WTC11 (cell line): ENCODE results near the gene ARHGAP25. TPM values are rescaled to one million over a fixed set of nuclear protein-coding genes. Genes with fewer than 3 reads are reported as not detected.

Source experiments
- ATAC-seq: fragments of 200-7000 bp; cut with Tn5 transposase; 2 replicates; pipeline ENCODE4 v1.10.0; 2021; ENCODE audit warnings: mild to moderate bottlenecking, moderate library complexity
- CTCF ChIA-PET: fragments of 300-600 bp; sonication (Branson Sonifier 250); formaldehyde crosslinking; loops from one replicate; lab custom pipeline; 2021; ENCODE audit warnings: antibody characterized with exemption; lab: Charles Lee
- POLR2A ChIA-PET: fragments of 350-600 bp; sonication (Branson Sonifier 250); formaldehyde crosslinking; loops from one replicate; lab custom pipeline; 2021; ENCODE audit warnings: antibody characterized with exemption; lab: Charles Lee
- DNase-seq: peaks from one replicate; pipeline ENCODE4 v3.0.0; 2021; ENCODE audit warnings: low spot score
- H3K27ac Mint-ChIP-seq: 2 replicates; pipeline ENCODE4 v1.8.0; 2021; ENCODE audit warnings: mixed read lengths
- H3K27me3 Mint-ChIP-seq: 2 replicates; pipeline ENCODE4 v1.8.0; 2021; ENCODE audit warnings: low read depth, mild to moderate bottlenecking, moderate library complexity, mixed read lengths
- H3K36me3 Mint-ChIP-seq: 2 replicates; pipeline ENCODE4 v1.8.0; 2021; ENCODE audit warnings: mixed read lengths
- H3K4me1 Mint-ChIP-seq: 2 replicates; pipeline ENCODE4 v1.8.0; 2022; ENCODE audit warnings: mixed read lengths
- H3K4me3 Mint-ChIP-seq: 2 replicates; pipeline ENCODE4 v1.8.0; 2021; ENCODE audit warnings: mild to moderate bottlenecking, moderate library complexity, mixed read lengths
- H3K9me3 Mint-ChIP-seq: 2 replicates; pipeline ENCODE4 v1.8.0; 2021; ENCODE audit warnings: mixed read lengths
- CBFB ChIP-seq: sonication (generic); formaldehyde crosslinking; IDR thresholded peaks from 2 replicates; pipeline ENCODE4 v1.8.1; 2022; ENCODE audit warnings: mild to moderate bottlenecking, low read depth, missing genetic modification reagents
- CREB1 ChIP-seq: sonication (generic); formaldehyde crosslinking; IDR thresholded peaks from 2 replicates; pipeline ENCODE4 v1.8.0; 2023; ENCODE audit warnings: mild to moderate bottlenecking, missing genetic modification reagents
- ELF4 ChIP-seq: sonication (generic); formaldehyde crosslinking; IDR thresholded peaks from 2 replicates; pipeline ENCODE4 v1.8.1; 2022; ENCODE audit warnings: low read depth, mild to moderate bottlenecking, moderate library complexity, missing genetic modification reagents
- FOXJ3 ChIP-seq: sonication (generic); formaldehyde crosslinking; IDR thresholded peaks from 2 replicates; pipeline ENCODE4 v1.9.0; 2021; ENCODE audit warnings: missing genetic modification reagents, mild to moderate bottlenecking, borderline replicate concordance
- GTF2I ChIP-seq: fragments of 250-450 bp; sonication (Bioruptor Pico); conservative IDR thresholded peaks from 2 replicates; pipeline ENCODE4 v1.4.0; 2021; ENCODE audit warnings: mild to moderate bottlenecking
- IRF2 ChIP-seq: sonication (generic); formaldehyde crosslinking; IDR thresholded peaks from 2 replicates; pipeline ENCODE4 v1.8.0; 2022; ENCODE audit warnings: low read depth, missing genetic modification reagents, borderline replicate concordance
- JAZF1 ChIP-seq: fragments of 250-450 bp; sonication (Bioruptor Pico); IDR thresholded peaks from 2 replicates; pipeline ENCODE4 v1.9.0; 2021; ENCODE audit warnings: moderate library complexity, mild to moderate bottlenecking, inconsistent platforms
- MYBL2 ChIP-seq: sonication (generic); formaldehyde crosslinking; IDR thresholded peaks from 2 replicates; pipeline ENCODE4 v1.8.1; 2023; ENCODE audit warnings: mild to moderate bottlenecking, moderate library complexity, missing genetic modification reagents
- SMAD3 ChIP-seq: sonication (generic); formaldehyde crosslinking; IDR thresholded peaks from 2 replicates; pipeline ENCODE4 v1.8.0; 2022; ENCODE audit warnings: missing genetic modification reagents, mild to moderate bottlenecking, borderline replicate concordance
- SP1 ChIP-seq: sonication (generic); formaldehyde crosslinking; conservative IDR thresholded peaks from 2 replicates; pipeline ENCODE4 v1.8.1; 2022; ENCODE audit warnings: missing genetic modification reagents
- TP53 ChIP-seq: sonication (generic); formaldehyde crosslinking; IDR thresholded peaks from 2 replicates; pipeline ENCODE4 v1.8.1; 2023; ENCODE audit warnings: mild to moderate bottlenecking, missing genetic modification reagents
- ZNF121 ChIP-seq: sonication (generic); formaldehyde crosslinking; IDR thresholded peaks from 2 replicates; pipeline ENCODE4 v1.8.0; 2023; ENCODE audit warnings: missing genetic modification reagents
- ZNF232 ChIP-seq: sonication (generic); formaldehyde crosslinking; IDR thresholded peaks from 2 replicates; pipeline ENCODE4 v1.8.0; 2022; ENCODE audit warnings: mild to moderate bottlenecking, missing genetic modification reagents
- ZNF416 ChIP-seq: fragments of 250-450 bp; sonication (Bioruptor Pico); IDR thresholded peaks from 2 replicates; pipeline ENCODE4 v1.9.0; 2021; ENCODE audit warnings: mild to moderate bottlenecking, inconsistent platforms
- total RNA-seq: library from RNA; stranded (reverse); gene quantifications from 3 replicates; pipeline ENCODE4 v1.2.3, GENCODE V29; 2021
- TF ChIP-seq, protein P1 (sequence below): fragments of 200-600 bp; IDR thresholded peaks from 2 replicates; pipeline ENCODE4 v1.8.0; 2022; ENCODE audit warnings: antibody characterized with exemption
- TF ChIP-seq, protein P2 (sequence below): sonication (generic); formaldehyde crosslinking; IDR thresholded peaks from 2 replicates; pipeline ENCODE4 v1.8.1; 2022; ENCODE audit warnings: low read depth, missing genetic modification reagents, borderline replicate concordance
- TF ChIP-seq, protein P3 (sequence below): fragments of 250-450 bp; sonication (Bioruptor Pico); IDR thresholded peaks from 2 replicates; pipeline ENCODE4 v1.9.0; 2021; ENCODE audit warnings: mild to moderate bottlenecking
- TF ChIP-seq, protein P4 (sequence below): fragments of 250-450 bp; sonication (Bioruptor Pico); IDR thresholded peaks from 2 replicates; pipeline ENCODE4 v1.8.0; 2021; ENCODE audit warnings: mild to moderate bottlenecking
- TF ChIP-seq, protein P5 (sequence below): sonication (generic); formaldehyde crosslinking; IDR thresholded peaks from 2 replicates; pipeline ENCODE4 v1.8.1; 2023; ENCODE audit warnings: mild to moderate bottlenecking, missing genetic modification reagents, moderate library complexity
- TF ChIP-seq, protein P6 (sequence below): sonication (generic); formaldehyde crosslinking; conservative IDR thresholded peaks from 2 replicates; pipeline ENCODE4 v1.8.1; 2023; ENCODE audit warnings: mild to moderate bottlenecking, low read depth, missing genetic modification reagents, moderate library complexity

Gene ARHGAP25
- total RNA-seq, 1 experiment from 2014 or later = 2.9 TPM

DNA sequence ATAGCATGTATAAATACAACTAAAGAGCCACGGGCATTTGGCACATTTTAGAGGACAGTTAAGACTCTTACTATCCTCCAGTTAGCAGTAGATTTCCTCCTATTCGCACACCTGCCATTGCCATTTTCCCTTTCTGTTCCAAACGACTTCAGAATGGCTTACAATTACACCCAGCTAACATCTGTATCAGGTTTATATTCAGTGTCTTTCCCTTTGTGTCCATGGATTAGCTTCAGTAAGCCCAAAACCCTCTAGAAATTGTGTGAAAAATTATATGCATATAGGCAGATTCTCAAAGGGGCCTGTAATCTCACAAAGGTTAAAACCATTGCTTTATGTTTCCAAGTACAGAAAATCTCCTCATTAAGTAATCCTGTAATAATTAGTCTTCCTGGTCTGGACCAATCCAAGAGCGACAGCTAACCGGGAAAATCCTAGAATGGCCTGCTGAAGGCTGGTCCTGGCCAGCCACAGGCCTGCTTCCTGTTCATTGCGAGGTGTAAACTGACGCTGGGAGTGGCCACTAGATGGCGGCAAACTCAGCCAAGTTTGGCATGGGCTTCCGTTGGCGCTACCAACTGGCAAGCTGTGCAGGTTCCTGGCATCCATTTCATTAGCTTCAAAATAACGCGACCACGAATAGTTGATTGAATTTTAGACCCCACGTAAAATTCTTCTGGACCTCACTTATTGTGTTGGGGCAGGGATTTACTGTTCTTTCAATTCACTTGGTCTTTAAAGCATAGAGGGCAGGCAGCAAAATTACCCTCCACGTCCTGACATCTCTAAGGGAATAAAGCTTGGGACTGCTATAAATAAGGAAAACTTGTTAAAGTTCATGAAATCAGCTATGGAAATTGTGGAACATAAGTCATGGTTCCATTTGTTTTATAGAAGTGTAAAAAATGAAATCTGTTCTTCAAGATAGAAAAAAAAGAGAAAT, 17.1 kb downstream of the ARHGAP25 start:
- ChIA-PET CTCF (interaction anchor here (0.5 to 3.0 kb wide), 62 partner anchors 8 to 633 kb away, joined by 3 to 71 read pairs (median 4); partner anchors contain the start of genes APLF, ARHGAP25, FBXO48 and PROKR1), POLR2A (no interaction called here)
- peak; percentile 95 for ATAC-seq
- H3K4me3 Mint-ChIP-seq = no peak overlapping the region
- peak; percentile 93 for DNase-seq
- H3K27me3 Mint-ChIP-seq = no peaks in the 10 kb centered on the region
- peaks cover 3% of the 10 kb centered on the region; the same call in 1 of the 2 replicates for H3K9me3 Mint-ChIP-seq
- 0 out of 2 replicates have a peak overlapping the region, but pooled peaks have one; percentile 41 for H3K27ac Mint-ChIP-seq
- no peaks in the 10 kb centered on the region for H3K36me3 Mint-ChIP-seq
- H3K4me1 Mint-ChIP-seq = peaks cover 16% of the 10 kb centered on the region
- TF ChIP-seq, protein P1, sequence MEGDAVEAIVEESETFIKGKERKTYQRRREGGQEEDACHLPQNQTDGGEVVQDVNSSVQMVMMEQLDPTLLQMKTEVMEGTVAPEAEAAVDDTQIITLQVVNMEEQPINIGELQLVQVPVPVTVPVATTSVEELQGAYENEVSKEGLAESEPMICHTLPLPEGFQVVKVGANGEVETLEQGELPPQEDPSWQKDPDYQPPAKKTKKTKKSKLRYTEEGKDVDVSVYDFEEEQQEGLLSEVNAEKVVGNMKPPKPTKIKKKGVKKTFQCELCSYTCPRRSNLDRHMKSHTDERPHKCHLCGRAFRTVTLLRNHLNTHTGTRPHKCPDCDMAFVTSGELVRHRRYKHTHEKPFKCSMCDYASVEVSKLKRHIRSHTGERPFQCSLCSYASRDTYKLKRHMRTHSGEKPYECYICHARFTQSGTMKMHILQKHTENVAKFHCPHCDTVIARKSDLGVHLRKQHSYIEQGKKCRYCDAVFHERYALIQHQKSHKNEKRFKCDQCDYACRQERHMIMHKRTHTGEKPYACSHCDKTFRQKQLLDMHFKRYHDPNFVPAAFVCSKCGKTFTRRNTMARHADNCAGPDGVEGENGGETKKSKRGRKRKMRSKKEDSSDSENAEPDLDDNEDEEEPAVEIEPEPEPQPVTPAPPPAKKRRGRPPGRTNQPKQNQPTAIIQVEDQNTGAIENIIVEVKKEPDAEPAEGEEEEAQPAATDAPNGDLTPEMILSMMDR = peak; percentile 84
- TF ChIP-seq, protein P2, sequence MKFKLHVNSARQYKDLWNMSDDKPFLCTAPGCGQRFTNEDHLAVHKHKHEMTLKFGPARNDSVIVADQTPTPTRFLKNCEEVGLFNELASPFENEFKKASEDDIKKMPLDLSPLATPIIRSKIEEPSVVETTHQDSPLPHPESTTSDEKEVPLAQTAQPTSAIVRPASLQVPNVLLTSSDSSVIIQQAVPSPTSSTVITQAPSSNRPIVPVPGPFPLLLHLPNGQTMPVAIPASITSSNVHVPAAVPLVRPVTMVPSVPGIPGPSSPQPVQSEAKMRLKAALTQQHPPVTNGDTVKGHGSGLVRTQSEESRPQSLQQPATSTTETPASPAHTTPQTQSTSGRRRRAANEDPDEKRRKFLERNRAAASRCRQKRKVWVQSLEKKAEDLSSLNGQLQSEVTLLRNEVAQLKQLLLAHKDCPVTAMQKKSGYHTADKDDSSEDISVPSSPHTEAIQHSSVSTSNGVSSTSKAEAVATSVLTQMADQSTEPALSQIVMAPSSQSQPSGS = no peak
- TF ChIP-seq, protein P3, sequence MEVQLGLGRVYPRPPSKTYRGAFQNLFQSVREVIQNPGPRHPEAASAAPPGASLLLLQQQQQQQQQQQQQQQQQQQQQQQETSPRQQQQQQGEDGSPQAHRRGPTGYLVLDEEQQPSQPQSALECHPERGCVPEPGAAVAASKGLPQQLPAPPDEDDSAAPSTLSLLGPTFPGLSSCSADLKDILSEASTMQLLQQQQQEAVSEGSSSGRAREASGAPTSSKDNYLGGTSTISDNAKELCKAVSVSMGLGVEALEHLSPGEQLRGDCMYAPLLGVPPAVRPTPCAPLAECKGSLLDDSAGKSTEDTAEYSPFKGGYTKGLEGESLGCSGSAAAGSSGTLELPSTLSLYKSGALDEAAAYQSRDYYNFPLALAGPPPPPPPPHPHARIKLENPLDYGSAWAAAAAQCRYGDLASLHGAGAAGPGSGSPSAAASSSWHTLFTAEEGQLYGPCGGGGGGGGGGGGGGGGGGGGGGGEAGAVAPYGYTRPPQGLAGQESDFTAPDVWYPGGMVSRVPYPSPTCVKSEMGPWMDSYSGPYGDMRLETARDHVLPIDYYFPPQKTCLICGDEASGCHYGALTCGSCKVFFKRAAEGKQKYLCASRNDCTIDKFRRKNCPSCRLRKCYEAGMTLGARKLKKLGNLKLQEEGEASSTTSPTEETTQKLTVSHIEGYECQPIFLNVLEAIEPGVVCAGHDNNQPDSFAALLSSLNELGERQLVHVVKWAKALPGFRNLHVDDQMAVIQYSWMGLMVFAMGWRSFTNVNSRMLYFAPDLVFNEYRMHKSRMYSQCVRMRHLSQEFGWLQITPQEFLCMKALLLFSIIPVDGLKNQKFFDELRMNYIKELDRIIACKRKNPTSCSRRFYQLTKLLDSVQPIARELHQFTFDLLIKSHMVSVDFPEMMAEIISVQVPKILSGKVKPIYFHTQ = no peak
- peak; percentile 63 for TF ChIP-seq ZNF121 (CRISPR knock-in tag)
- TF ChIP-seq CBFB (CRISPR knock-in tag) = no peak

DNA sequence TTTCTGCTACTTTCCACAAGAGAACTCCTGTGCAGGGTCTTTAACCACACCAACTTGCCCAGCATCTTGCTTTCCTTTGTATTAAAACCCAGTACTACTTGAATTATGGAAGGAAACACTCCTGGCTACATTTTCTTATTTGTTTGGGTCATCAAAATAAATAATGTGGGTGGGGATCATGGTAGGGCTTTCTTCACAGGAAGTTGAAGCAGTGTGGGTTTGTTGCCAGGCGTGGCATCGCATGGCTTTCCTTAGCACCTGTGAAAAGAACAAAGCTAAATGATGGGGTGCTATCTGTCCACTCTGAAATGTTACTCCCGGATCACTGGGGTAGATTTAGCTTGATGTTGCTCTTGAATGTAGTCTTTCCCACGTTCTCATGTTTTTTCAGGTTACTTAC, 18.7 kb downstream of the ARHGAP25 start:
- no peak for TF ChIP-seq SMAD3 (CRISPR knock-in tag)
- DNase-seq (no peak), ATAC-seq (no peak)
- CTCF ChIA-PET = interaction anchor here (0.7 to 3.0 kb wide), 3 partner anchors 83 to 171 kb away, joined by 3 to 47 read pairs (median 13); no protein-coding TSS in a partner anchor
- POLR2A ChIA-PET = no interaction called here
- H3K9me3 Mint-ChIP-seq = peaks cover 8% of the 10 kb centered on the region; the same call in 1 of the 2 replicates
- no peak overlapping the region for H3K27ac Mint-ChIP-seq
- no peaks in the 10 kb centered on the region for H3K36me3 Mint-ChIP-seq
- H3K4me3 Mint-ChIP-seq = no peak overlapping the region
- peaks cover 17% of the 10 kb centered on the region for H3K4me1 Mint-ChIP-seq
- no peaks in the 10 kb centered on the region; the same call in 1 of the 2 replicates for H3K27me3 Mint-ChIP-seq

DNA sequence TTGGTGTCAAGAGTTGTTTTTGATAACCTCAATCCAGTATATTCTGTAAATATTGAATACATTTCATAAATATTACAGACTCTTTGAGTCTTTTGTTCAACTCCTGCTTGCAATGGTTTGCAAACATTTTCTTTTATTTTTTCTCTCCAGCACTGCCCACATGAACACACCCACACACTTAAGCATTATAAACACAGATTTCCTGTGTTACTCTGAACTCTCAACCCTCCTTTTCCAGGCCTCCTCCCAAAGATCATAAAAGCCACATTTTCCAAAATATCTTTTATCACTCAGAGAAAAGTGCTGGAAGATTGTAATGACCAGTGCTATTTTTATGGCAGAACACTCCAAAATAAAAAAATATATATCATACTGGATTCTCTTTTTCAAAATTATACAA, 20.5 kb downstream of the ARHGAP25 start:
- no peak for ATAC-seq
- Mint-ChIP-seq H3K4me3 (no peak overlapping the region), H3K27ac (peak overlapping the region; percentile 21; the same call in 1 of the 2 replicates), H3K27me3 (peaks cover 3% of the 10 kb centered on the region; the same call in 1 of the 2 replicates), H3K9me3 (peaks cover 8% of the 10 kb centered on the region; the same call in 1 of the 2 replicates), H3K4me1 (peaks cover 17% of the 10 kb centered on the region), H3K36me3 (no peaks in the 10 kb centered on the region)
- ChIA-PET CTCF (interaction anchor here (2.9 kb wide), 1 partner anchor 170 kb away, joined by 12 read pairs; no protein-coding TSS in a partner anchor), POLR2A (no interaction called here)
- DNase-seq = no peak
- TF ChIP-seq ZNF416 = no peak
- TF ChIP-seq TP53 (CRISPR knock-in tag) = no peak
- TF ChIP-seq GTF2I (CRISPR knock-in tag) = no peak
- no peak for TF ChIP-seq FOXJ3 (CRISPR knock-in tag)
- no peak for TF ChIP-seq JAZF1 (CRISPR knock-in tag)
- TF ChIP-seq SP1 = no peak
- no peak for TF ChIP-seq MYBL2
- no peak for TF ChIP-seq ELF4 (CRISPR knock-in tag)
- TF ChIP-seq ZNF232 (CRISPR knock-in tag) = no peak
- no peak for TF ChIP-seq CREB1
- no peak for TF ChIP-seq IRF2 (CRISPR knock-in tag)
- TF ChIP-seq, protein P4, sequence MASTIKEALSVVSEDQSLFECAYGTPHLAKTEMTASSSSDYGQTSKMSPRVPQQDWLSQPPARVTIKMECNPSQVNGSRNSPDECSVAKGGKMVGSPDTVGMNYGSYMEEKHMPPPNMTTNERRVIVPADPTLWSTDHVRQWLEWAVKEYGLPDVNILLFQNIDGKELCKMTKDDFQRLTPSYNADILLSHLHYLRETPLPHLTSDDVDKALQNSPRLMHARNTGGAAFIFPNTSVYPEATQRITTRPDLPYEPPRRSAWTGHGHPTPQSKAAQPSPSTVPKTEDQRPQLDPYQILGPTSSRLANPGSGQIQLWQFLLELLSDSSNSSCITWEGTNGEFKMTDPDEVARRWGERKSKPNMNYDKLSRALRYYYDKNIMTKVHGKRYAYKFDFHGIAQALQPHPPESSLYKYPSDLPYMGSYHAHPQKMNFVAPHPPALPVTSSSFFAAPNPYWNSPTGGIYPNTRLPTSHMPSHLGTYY (CRISPR knock-in tag) = no peak
- TF ChIP-seq, protein P5, sequence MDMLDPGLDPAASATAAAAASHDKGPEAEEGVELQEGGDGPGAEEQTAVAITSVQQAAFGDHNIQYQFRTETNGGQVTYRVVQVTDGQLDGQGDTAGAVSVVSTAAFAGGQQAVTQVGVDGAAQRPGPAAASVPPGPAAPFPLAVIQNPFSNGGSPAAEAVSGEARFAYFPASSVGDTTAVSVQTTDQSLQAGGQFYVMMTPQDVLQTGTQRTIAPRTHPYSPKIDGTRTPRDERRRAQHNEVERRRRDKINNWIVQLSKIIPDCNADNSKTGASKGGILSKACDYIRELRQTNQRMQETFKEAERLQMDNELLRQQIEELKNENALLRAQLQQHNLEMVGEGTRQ = no peak
- TF ChIP-seq, protein P6, sequence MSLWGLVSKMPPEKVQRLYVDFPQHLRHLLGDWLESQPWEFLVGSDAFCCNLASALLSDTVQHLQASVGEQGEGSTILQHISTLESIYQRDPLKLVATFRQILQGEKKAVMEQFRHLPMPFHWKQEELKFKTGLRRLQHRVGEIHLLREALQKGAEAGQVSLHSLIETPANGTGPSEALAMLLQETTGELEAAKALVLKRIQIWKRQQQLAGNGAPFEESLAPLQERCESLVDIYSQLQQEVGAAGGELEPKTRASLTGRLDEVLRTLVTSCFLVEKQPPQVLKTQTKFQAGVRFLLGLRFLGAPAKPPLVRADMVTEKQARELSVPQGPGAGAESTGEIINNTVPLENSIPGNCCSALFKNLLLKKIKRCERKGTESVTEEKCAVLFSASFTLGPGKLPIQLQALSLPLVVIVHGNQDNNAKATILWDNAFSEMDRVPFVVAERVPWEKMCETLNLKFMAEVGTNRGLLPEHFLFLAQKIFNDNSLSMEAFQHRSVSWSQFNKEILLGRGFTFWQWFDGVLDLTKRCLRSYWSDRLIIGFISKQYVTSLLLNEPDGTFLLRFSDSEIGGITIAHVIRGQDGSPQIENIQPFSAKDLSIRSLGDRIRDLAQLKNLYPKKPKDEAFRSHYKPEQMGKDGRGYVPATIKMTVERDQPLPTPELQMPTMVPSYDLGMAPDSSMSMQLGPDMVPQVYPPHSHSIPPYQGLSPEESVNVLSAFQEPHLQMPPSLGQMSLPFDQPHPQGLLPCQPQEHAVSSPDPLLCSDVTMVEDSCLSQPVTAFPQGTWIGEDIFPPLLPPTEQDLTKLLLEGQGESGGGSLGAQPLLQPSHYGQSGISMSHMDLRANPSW (CRISPR knock-in tag) = no peak
